ENCODE measurements around the gene OXTR. TPM values are rescaled to one million over a fixed set of nuclear protein-coding genes. Genes with fewer than 3 reads are reported as not detected.

The OXTR gene
- total and polyA plus RNA-seq, 2 of the 4 experiments (the other 2 are of a cell fraction) = 42.8 to 56.1 TPM

DNA sequence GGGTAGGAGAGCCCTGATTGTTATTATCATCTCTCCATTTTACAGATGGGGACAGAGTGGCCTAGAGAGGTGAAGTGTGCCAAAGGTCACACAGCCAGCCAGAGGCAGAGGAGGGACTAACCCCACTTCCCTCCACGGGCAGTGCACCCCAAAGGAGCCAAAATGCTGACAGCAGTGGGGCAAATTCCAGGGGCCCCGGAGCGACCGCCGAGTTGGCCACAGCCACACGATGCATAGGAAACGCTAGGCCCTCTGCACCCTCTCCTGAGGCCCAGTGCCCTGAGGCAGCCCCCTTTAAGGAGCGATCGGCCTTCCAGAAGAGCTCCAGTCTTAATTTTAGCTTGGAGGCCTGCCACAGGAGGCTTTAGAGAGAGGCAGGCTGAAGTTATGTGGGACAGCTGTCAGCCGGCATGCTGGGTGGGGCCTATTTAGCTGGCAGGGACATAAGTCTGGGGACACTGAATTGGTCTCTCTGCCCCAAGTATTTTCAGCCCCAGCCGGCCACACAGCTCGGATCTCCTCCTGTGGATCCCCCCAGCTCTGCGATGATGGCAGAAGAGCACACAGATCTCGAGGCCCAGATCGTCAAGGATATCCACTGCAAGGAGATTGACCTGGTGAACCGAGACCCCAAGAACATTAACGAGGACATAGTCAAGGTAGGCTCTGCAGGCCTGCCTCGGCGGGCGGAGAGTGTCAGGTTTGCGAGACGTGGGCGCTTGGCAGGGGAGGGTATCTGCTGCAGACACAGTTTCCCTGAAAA is 35.9 kb downstream of the OXTR start, which contains the start of gene CAV3:
CAV3 (plus strand) TSS at position 471 of the 763 bp plus-strand sequence; CDS start at position 546, 75 bp downstream.
- intact Hi-C loops (cut with micrococcal nuclease) (no loop called here), dilution Hi-C loops (cut with HindIII; ENCODE audit: low sequenced_read_pairs, unreplicated experiment) (no loop called here), in situ Hi-C loops (cut with MboI; ENCODE audit: low sequenced_read_pairs) (loop anchor here (25.0 kb wide), 1 partner anchor 296 kb away; no protein-coding TSS in a partner anchor)
- Histone ChIP-seq H3K4me3 (ENCODE audit: insufficient read depth, low read depth, low read length) (no peak within 1 kb of the TSS), H3K4ac (ENCODE audit: low read depth, low read length) (no peak within 1 kb of the TSS), H3K4me2 (ENCODE audit: low read depth, low read length) (no peak within 1 kb of the TSS), H2BK20ac (ENCODE audit: low read depth, low read length) (no peak within 1 kb of the TSS), H4K91ac (ENCODE audit: insufficient read depth, low read depth, low read length) (no peak within 1 kb of the TSS), H3K36me3 (ENCODE audit: control insufficient read depth, insufficient read depth, low read length) (no peaks in the 10 kb centered on the region), H3K23ac (ENCODE audit: low read depth, low read length) (no peak within 1 kb of the TSS), H4K8ac (ENCODE audit: low read depth in 2 of 2, low read length in 2 of 2) (no peak within 1 kb of the TSS), H4K5ac (ENCODE audit: low read depth, low read length) (no peak within 1 kb of the TSS), H2BK120ac (ENCODE audit: low read depth, low read length) (no peak within 1 kb of the TSS), H2AFZ (replicated peaks; ENCODE audit: low read length, poor library complexity) (peak within 1 kb of the TSS; percentile 79), H2BK5ac (ENCODE audit: low read depth, low read length, poor library complexity, severe bottlenecking) (no peak within 1 kb of the TSS), H3K9ac (ENCODE audit: low read depth, low read length) (no peak within 1 kb of the TSS), H3K56ac (ENCODE audit: extremely low read depth, insufficient read depth, low read length) (no peak within 1 kb of the TSS), H3K79me1 (ENCODE audit: low read depth in 1 of 2, low read length in 2 of 2) (no peaks in the 10 kb centered on the region), H3K9me3 (ENCODE audit: control insufficient read depth, insufficient read depth, low read length) (no peaks in the 10 kb centered on the region), H3K14ac (replicated peaks; ENCODE audit: low read depth, low read length) (no peak within 1 kb of the TSS), H2BK15ac (ENCODE audit: low read depth, low read length) (no peak within 1 kb of the TSS), H3K18ac (ENCODE audit: low read depth, low read length) (no peak within 1 kb of the TSS), H4K20me1 (ENCODE audit: insufficient read depth, low read length) (no peaks in the 10 kb centered on the region), H2AK9ac (replicated peaks; ENCODE audit: low read depth, low read length, poor library complexity) (no peak within 1 kb of the TSS), H3K4me1 (ENCODE audit: control insufficient read depth, insufficient read depth, low read length) (peaks cover 2% of the 10 kb centered on the region; the same call in 1 of the 2 replicates), H3K27ac (ENCODE audit: insufficient read depth, low read length) (no peak within 1 kb of the TSS), H3K27me3 (ENCODE audit: control insufficient read depth, insufficient read depth, low read length) (no peaks in the 10 kb centered on the region; the same call in 1 of the 2 replicates), H2AK5ac (ENCODE audit: low read depth, low read length) (no peak within 1 kb of the TSS), H3K9me1 (ENCODE audit: insufficient read depth, low read length) (no peaks in the 10 kb centered on the region)
- ChIA-PET POLR2A (ENCODE audit: unreplicated experiment) (no interaction called here), CTCF (interaction anchor here (0.6 kb wide), 1 partner anchor 1249 kb away, joined by 6 read pairs; no protein-coding TSS in a partner anchor)
- DNase-seq = no peak
- no TSS peak for BruUV-seq (replicated peaks)
- 50% methylated on average over 10 of the region's 23 CpGs; no CpG with 5 or more reads in 1 of the 2 experiments for WGBS, 2 experiments (ENCODE audit: extremely low coverage in 2 of 2, insufficient read length in 1 of 2)
- ATAC-seq (ENCODE audit: low read depth) = peak; percentile 22; the same call in 1 of the 2 replicates
- TF ChIP-seq, protein P1, sequence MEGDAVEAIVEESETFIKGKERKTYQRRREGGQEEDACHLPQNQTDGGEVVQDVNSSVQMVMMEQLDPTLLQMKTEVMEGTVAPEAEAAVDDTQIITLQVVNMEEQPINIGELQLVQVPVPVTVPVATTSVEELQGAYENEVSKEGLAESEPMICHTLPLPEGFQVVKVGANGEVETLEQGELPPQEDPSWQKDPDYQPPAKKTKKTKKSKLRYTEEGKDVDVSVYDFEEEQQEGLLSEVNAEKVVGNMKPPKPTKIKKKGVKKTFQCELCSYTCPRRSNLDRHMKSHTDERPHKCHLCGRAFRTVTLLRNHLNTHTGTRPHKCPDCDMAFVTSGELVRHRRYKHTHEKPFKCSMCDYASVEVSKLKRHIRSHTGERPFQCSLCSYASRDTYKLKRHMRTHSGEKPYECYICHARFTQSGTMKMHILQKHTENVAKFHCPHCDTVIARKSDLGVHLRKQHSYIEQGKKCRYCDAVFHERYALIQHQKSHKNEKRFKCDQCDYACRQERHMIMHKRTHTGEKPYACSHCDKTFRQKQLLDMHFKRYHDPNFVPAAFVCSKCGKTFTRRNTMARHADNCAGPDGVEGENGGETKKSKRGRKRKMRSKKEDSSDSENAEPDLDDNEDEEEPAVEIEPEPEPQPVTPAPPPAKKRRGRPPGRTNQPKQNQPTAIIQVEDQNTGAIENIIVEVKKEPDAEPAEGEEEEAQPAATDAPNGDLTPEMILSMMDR (conservative IDR thresholded peaks at IDR 0.05; ENCODE audit: low read depth, low read length) = no peak
- TF ChIP-seq SMC3 (IDR thresholded peaks at IDR 0.05; ENCODE audit: low read depth, low read length) (no peak), FOS (IDR thresholded peaks at IDR 0.05; ENCODE audit: low read depth, low read length) (no peak), CHD1 (IDR thresholded peaks at IDR 0.05; ENCODE audit: low read depth, low read length) (no peak), MAFK (IDR thresholded peaks at IDR 0.05; ENCODE audit: low read depth, low read length) (no peak), CEBPB (IDR thresholded peaks at IDR 0.05; ENCODE audit: low read depth, low read length) (no peak), RAD21 (IDR thresholded peaks at IDR 0.05; ENCODE audit: low read length) (no peak), MXI1 (IDR thresholded peaks at IDR 0.05; ENCODE audit: borderline replicate concordance, low read depth, low read length) (no peak), RCOR1 (IDR thresholded peaks at IDR 0.05; ENCODE audit: insufficient replicate concordance, low read length) (no peak), MAZ (IDR thresholded peaks at IDR 0.05; ENCODE audit: borderline replicate concordance, low read depth, low read length) (no peak), RFX5 (IDR thresholded peaks at IDR 0.05; ENCODE audit: low read depth, low read length) (no peak), BHLHE40 (IDR thresholded peaks at IDR 0.05; ENCODE audit: low read depth, low read length) (no peak), POLR2A (IDR thresholded peaks at IDR 0.05; ENCODE audit: low read depth, low read length) (no peak)
- TF ChIP-seq, protein P2, sequence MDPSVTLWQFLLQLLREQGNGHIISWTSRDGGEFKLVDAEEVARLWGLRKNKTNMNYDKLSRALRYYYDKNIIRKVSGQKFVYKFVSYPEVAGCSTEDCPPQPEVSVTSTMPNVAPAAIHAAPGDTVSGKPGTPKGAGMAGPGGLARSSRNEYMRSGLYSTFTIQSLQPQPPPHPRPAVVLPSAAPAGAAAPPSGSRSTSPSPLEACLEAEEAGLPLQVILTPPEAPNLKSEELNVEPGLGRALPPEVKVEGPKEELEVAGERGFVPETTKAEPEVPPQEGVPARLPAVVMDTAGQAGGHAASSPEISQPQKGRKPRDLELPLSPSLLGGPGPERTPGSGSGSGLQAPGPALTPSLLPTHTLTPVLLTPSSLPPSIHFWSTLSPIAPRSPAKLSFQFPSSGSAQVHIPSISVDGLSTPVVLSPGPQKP (IDR thresholded peaks at IDR 0.05; ENCODE audit: borderline replicate concordance, low read depth, low read length) = no peak
- TF ChIP-seq, protein P3, sequence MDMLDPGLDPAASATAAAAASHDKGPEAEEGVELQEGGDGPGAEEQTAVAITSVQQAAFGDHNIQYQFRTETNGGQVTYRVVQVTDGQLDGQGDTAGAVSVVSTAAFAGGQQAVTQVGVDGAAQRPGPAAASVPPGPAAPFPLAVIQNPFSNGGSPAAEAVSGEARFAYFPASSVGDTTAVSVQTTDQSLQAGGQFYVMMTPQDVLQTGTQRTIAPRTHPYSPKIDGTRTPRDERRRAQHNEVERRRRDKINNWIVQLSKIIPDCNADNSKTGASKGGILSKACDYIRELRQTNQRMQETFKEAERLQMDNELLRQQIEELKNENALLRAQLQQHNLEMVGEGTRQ (IDR thresholded peaks at IDR 0.05; ENCODE audit: low read depth, low read length) = no peak

Measured in IMR-90 (cell line).